ENCODE results near the gene ELOVL1. TPM values are rescaled to one million over a fixed set of nuclear protein-coding genes. Genes with fewer than 3 reads are reported as not detected.

The ELOVL1 gene
- total RNA-seq, 2 donors from 2014 or later: 24.4 to 28.3 TPM

- DNase-seq: no peak
- H3K4me1 Mint-ChIP-seq: peaks cover 26% of the 10 kb centered on the region
- peak overlapping the region; percentile 84 for H3K4me3 Mint-ChIP-seq
- H3K27ac Mint-ChIP-seq: peak overlapping the region; percentile 98
- Histone ChIP-seq H3K36me3 (ENCODE audit: control insufficient read depth, insufficient read depth, low read length) (peaks cover 28% of the 10 kb centered on the region), H3K9me3 (ENCODE audit: control insufficient read depth, low read length) (no peaks in the 10 kb centered on the region), H3K27me3 (ENCODE audit: control insufficient read depth, insufficient read depth, low read length, poor library complexity, severe bottlenecking) (no peaks in the 10 kb centered on the region), H3K4me3 (ENCODE audit: low read length) (peak overlapping the region; percentile 90), H3K27ac (ENCODE audit: low read depth, low read length) (peak overlapping the region; percentile 87), H3K4me1 (ENCODE audit: control insufficient read depth, insufficient read depth, low read length) (peaks cover 13% of the 10 kb centered on the region), H3K9ac (ENCODE audit: extremely low read depth, low read length, poor library complexity, severe bottlenecking) (peak overlapping the region; percentile 88)
- H3K27me3 Mint-ChIP-seq (ENCODE audit: insufficient read depth): no peaks in the 10 kb centered on the region
- peak; percentile 78 for TF ChIP-seq CTCF (conservative IDR thresholded peaks at IDR 0.05)
- no peaks in the 10 kb centered on the region for H3K9me3 Mint-ChIP-seq
- peaks cover 43% of the 10 kb centered on the region for H3K36me3 Mint-ChIP-seq (ENCODE audit: low read depth)
- 1 to 2% methylated on average over 13 to 33 of the region's 33 CpGs for WGBS, 2 experiments (ENCODE audit: insufficient coverage in 1 of 2, insufficient read length in 1 of 2)
These were observed 9.6 kb downstream of the ELOVL1 start for GRCh38 chr1:43358121-43358745.

GRCh38 chr1:43357251-43357650 is 10.6 kb downstream of the ELOVL1 start:
- Histone ChIP-seq H3K9ac (ENCODE audit: extremely low read depth, low read length, poor library complexity, severe bottlenecking) (no peak overlapping the region), H3K27ac (ENCODE audit: low read depth, low read length) (no peak overlapping the region), H3K27me3 (ENCODE audit: control insufficient read depth, insufficient read depth, low read length, poor library complexity, severe bottlenecking) (no peaks in the 10 kb centered on the region), H3K9me3 (ENCODE audit: control insufficient read depth, low read length) (no peaks in the 10 kb centered on the region), H3K4me3 (ENCODE audit: low read length) (no peak overlapping the region), H3K4me1 (ENCODE audit: control insufficient read depth, insufficient read depth, low read length) (peaks cover 13% of the 10 kb centered on the region), H3K36me3 (ENCODE audit: control insufficient read depth, insufficient read depth, low read length) (peaks cover 25% of the 10 kb centered on the region)
- Mint-ChIP-seq H3K9me3 (no peaks in the 10 kb centered on the region), H3K4me3 (peak overlapping the region; percentile 84), H3K36me3 (ENCODE audit: low read depth) (peaks cover 33% of the 10 kb centered on the region), H3K27ac (no peak overlapping the region), H3K27me3 (ENCODE audit: insufficient read depth) (no peaks in the 10 kb centered on the region), H3K4me1 (peaks cover 26% of the 10 kb centered on the region)
- WGBS, 2 experiments (ENCODE audit: insufficient coverage in 1 of 2, insufficient read length in 1 of 2): 95 to 100% methylated on average over 3 of the region's 4 CpGs
- TF ChIP-seq CTCF (conservative IDR thresholded peaks at IDR 0.05): no peak
- no peak for DNase-seq

GRCh38 chr1:43354936-43355335 is 12.9 kb downstream of the ELOVL1 start:
- Histone ChIP-seq H3K9me3 (ENCODE audit: control insufficient read depth, low read length) (no peaks in the 10 kb centered on the region), H3K36me3 (ENCODE audit: control insufficient read depth, insufficient read depth, low read length) (peaks cover 2% of the 10 kb centered on the region), H3K4me3 (ENCODE audit: low read length) (no peak overlapping the region), H3K27me3 (ENCODE audit: control insufficient read depth, insufficient read depth, low read length, poor library complexity, severe bottlenecking) (no peaks in the 10 kb centered on the region), H3K27ac (ENCODE audit: low read depth, low read length) (no peak overlapping the region), H3K9ac (ENCODE audit: extremely low read depth, low read length, poor library complexity, severe bottlenecking) (no peak overlapping the region), H3K4me1 (ENCODE audit: control insufficient read depth, insufficient read depth, low read length) (peaks cover 5% of the 10 kb centered on the region)
- Mint-ChIP-seq H3K27me3 (ENCODE audit: insufficient read depth) (no peaks in the 10 kb centered on the region), H3K36me3 (ENCODE audit: low read depth) (peaks cover 12% of the 10 kb centered on the region), H3K9me3 (no peaks in the 10 kb centered on the region), H3K4me3 (no peak overlapping the region), H3K27ac (no peak overlapping the region), H3K4me1 (peaks cover 13% of the 10 kb centered on the region)
- no peak for DNase-seq
- TF ChIP-seq CTCF (conservative IDR thresholded peaks at IDR 0.05): no peak
- WGBS, 2 experiments (ENCODE audit: insufficient coverage in 1 of 2, insufficient read length in 1 of 2): 81% methylated on average over 2 of the region's 2 CpGs; no CpG with 5 or more reads in 1 of the 2 experiments

All from endodermal cell (in vitro differentiated cells).